Omental fat pad (tissue), 4 donors: ENCODE data around the gene USP30. TPM values are rescaled to one million over a fixed set of nuclear protein-coding genes. Genes with fewer than 3 reads are reported as not detected.
A peak's percentile ranks its signal among the peaks of the same experiment; 100 is the strongest.

ENCODE experiments used
- ATAC-seq: fragments of 150-250 bp; one replicate; pipeline ENCODE4 v1.9.1; 2016; ENCODE audit warnings: mild to moderate bottlenecking, moderate library complexity; ENCODE audit not compliant: low FRiP score
- DNase-seq: peaks from one replicate; pipeline ENCODE4 v3.0.0-alpha.2; 2019; ENCODE audit warnings: low spot score
- CTCF ChIP-seq, 3 donors: fragments of 450-650 bp; IDR thresholded peaks; one replicate each; pipeline ENCODE4 v1.5.1; 2016 to 2017; ENCODE audit warnings: antibody characterized with exemption in 3 of 3, mild to moderate bottlenecking in 3 of 3, moderate library complexity in 2 of 3
- total RNA-seq, 4 donors: library from RNA; depleted of rRNA; stranded (reverse); fragments of >200 nt; gene quantifications; one replicate each; pipeline ENCODE4 v1.1.0, GENCODE V29; 2016

The USP30 gene
- total RNA-seq, 4 donors from 2014 or later = 8.8 to 36.2 (median 14.8) TPM

- no peak for DNase-seq
- ATAC-seq = no peak
- TF ChIP-seq CTCF (IDR thresholded peaks at IDR 0.05) = no peak
Observed at GRCh38 chr12:109109746-109110350, 57.5 kb downstream of the USP30 start.

- no peak for TF ChIP-seq CTCF (IDR thresholded peaks at IDR 0.05)
- ATAC-seq = peak; percentile 92
- DNase-seq = peak; percentile 54
Observed at GRCh38 chr12:109110988-109111495, 58.7 kb downstream of the USP30 start.

DNA sequence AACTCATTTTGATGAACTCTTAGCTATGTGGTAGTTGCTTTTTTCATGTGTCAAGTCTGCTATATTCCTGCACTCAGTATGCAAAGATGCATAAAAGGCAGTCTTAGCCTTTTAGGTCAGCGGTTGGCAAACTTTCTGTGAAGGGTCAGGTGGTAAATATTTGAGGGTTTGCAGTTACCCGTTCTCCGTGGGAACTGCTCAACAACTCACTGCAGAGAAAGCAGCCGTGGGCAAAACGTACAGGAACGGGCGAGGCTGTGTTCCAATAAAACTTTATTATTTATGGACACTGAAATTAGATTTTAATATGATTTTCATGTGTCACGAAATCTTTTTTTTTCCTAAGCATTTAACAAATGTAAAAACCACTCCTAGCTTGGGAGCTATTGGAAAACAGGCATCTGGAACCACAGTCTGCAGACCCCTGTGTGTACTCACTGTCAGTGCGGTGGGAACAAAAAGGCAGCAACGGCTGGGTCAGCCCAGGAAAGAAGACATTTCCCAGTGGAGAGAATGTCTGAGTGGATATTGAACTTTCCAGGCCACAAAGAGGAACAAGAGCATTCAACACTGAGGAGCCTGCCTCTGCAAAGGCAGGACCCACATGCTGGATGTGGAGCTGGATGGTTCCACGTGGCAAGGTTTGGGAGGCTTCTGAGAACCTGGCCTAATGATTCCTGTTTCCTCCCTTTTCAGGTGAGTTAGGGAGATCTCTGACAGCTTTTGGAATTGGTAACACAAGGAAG, 60.5 kb downstream of the USP30 start:
- ATAC-seq (no peak), DNase-seq (no peak)
- TF ChIP-seq CTCF (IDR thresholded peaks at IDR 0.05) = no peak

- DNase-seq (no peak), ATAC-seq (no peak)
- TF ChIP-seq CTCF (IDR thresholded peaks at IDR 0.05) = no peak
Observed at GRCh38 chr12:109113661-109114321, 61.4 kb downstream of the USP30 start.

- no peak for DNase-seq
- TF ChIP-seq CTCF (IDR thresholded peaks at IDR 0.05) = no peak
- no peak for ATAC-seq
Observed at GRCh38 chr12:109114644-109115043, 62.3 kb downstream of the USP30 start.

GRCh38 chr12:109115404-109115757, 63.0 kb downstream of the USP30 start:
- ATAC-seq (no peak), DNase-seq (no peak)
- no peak for TF ChIP-seq CTCF (IDR thresholded peaks at IDR 0.05)
